GM12874 (cell line): ENCODE measurements around the gene RNF150.

Experiments used
- CTCF ChIP-seq: IDR thresholded peaks from 2 replicates; pipeline ENCODE4 v1.5.1; 2011; ENCODE audit warnings: low read depth, mild to moderate bottlenecking, control low read depth, low read length, moderate library complexity; ENCODE audit not compliant: insufficient read depth

Gene RNF150

DNA sequence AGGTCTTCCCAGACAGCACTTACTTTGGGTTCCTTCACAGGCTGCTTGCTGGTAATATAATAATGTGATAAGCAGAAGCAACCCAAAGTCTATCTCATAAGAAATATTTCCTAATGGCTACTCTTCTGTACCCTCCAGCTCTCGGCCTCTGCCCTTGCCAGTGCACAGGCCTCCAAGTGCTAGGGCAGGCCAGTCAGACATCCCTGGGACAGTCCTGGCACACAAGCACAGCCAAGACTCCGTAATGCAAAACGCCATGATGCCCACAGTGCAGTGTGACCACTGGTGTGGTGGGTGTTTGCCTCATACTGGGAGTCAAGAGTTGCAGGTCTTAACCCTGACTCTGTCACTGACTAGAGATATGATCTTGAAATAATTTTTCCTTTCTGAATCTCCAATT is 35.1 kb downstream of the RNF150 start:
- TF ChIP-seq CTCF: no peak

GRCh38 chr4:141090473-141090872 is 42.8 kb downstream of the RNF150 start:
- no peak for TF ChIP-seq CTCF

- TF ChIP-seq CTCF: no peak
Observed at GRCh38 chr4:141081921-141082395, 51.3 kb downstream of the RNF150 start.

- no peak for TF ChIP-seq CTCF
Observed at GRCh38 chr4:141080668-141081067, 52.6 kb downstream of the RNF150 start.

DNA sequence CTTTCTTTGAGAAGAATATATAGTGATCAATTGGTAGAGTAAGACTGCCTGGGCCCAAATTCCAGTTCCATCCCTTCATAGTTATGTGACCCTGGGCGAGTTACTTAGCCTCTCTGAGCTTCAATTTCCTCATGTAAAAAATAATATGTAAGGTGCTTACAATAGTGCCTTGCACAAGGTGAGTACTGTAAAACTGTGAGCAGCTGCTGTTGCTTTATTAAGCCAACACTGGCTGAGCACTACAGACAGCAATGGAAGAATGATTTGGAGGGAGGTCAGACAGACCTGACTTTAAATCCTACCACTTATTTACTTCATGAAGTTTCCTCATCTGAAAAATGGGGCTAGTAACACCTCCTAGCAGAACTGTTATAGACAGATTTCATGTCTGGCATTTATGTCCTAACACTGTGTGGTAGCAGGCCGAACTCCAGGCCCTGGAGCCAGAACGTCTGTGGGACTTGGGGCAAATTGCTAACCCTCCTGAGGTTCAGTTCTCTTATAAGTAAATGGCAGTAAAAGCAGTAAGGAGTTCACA is 53.8 kb downstream of the RNF150 start:
- no peak for TF ChIP-seq CTCF

GRCh38 chr4:141078871-141079270 is 54.4 kb downstream of the RNF150 start:
- no peak for TF ChIP-seq CTCF

DNA sequence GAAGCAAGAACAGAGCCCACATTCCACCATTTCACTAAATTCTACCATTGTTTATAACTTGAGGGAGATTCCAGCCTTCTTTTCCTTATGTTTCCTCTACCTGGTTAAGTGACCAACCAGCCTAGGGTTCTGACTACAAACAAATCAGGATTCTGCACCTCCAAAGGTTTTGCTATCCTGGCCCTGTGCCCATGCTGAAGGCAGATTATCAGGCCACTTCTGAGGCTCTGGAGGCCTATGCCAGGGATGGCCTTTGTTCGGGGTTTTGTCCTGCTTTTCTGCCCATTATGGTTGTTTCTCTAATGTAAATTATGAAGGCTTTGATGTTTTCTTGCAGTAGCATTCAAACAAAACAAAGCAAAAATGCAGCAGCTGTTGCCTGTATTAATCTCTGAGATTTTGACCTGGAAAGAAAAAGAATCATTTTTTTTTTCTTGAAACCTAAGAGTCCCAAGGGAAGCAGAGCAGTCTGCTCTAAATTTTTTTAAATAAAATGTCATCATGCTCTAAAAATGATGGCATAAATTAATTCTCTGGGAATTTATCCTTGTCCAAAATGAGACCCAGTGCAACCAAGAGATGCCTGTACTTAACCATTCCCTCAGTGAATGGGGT is 55.6 kb downstream of the RNF150 start:
- TF ChIP-seq CTCF: no peak
